Suprapubic skin (tissue), 4 donors: ENCODE measurements around the gene RASA3.

Experiments used
- EP300 ChIP-seq: sonication (generic); formaldehyde crosslinking; IDR thresholded peaks from one replicate; pipeline ENCODE4 v1.6.1; 2017; ENCODE audit warnings: antibody characterized with exemption
- POLR2A ChIP-seq, 2 donors: fragments of 450-650 bp; IDR thresholded peaks; one replicate each; pipeline ENCODE4 v1.6.1; 2017; ENCODE audit warnings: antibody characterized with exemption in 2 of 2, mild to moderate bottlenecking in 2 of 2, moderate library complexity in 2 of 2
- POLR2AphosphoS5 ChIP-seq, 3 donors: sonication (generic); formaldehyde crosslinking; IDR thresholded peaks; one replicate each; pipeline ENCODE4 v1.6.1; 2017; ENCODE audit warnings: antibody characterized with exemption in 3 of 3
- TF ChIP-seq, protein P1 (sequence below), 2 donors: fragments of 200-600 bp in 1 of 2; fragments of 450-650 bp in 1 of 2; sonication (generic) in 1 of 2; IDR thresholded peaks; one replicate each; pipeline ENCODE4 v1.5.1; 2016 to 2019; ENCODE audit warnings: antibody characterized with exemption in 2 of 2, mild to moderate bottlenecking in 1 of 2, moderate library complexity in 1 of 2

DNA sequence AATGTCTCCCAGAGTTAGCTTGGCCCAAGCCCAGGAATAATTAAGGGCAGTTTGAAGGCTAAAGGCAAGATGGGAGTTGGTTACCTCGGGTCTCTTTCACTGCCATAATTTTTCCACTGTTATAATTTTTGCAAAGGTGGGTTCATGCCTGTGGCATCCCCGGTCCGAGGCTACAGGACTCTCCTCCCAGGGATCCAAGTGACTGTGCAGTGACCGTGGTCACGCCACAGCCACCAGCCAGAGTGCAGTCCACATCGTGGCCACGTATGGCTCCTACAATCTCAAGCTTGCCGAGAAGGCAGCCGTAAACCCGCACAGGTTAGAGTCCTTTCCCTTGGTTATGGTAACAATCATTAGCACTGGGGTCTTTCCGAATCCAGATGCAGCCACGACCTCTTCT lies 195.3 kb downstream of the RASA3 start:
- TF ChIP-seq, protein P1, sequence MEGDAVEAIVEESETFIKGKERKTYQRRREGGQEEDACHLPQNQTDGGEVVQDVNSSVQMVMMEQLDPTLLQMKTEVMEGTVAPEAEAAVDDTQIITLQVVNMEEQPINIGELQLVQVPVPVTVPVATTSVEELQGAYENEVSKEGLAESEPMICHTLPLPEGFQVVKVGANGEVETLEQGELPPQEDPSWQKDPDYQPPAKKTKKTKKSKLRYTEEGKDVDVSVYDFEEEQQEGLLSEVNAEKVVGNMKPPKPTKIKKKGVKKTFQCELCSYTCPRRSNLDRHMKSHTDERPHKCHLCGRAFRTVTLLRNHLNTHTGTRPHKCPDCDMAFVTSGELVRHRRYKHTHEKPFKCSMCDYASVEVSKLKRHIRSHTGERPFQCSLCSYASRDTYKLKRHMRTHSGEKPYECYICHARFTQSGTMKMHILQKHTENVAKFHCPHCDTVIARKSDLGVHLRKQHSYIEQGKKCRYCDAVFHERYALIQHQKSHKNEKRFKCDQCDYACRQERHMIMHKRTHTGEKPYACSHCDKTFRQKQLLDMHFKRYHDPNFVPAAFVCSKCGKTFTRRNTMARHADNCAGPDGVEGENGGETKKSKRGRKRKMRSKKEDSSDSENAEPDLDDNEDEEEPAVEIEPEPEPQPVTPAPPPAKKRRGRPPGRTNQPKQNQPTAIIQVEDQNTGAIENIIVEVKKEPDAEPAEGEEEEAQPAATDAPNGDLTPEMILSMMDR (IDR thresholded peaks at IDR 0.05) = no peak
- TF ChIP-seq POLR2AphosphoS5 (IDR thresholded peaks at IDR 0.05) = no peak
- no peak for TF ChIP-seq EP300
- no peak for TF ChIP-seq POLR2A (IDR thresholded peaks at IDR 0.05)
